ENCODE data around the gene GRID1.

Gene GRID1

GRCh38 chr10:86234541-86235270 is 131.9 kb downstream of the GRID1 start:
- H3K36me3 Mint-ChIP-seq = peaks cover 3% of the 10 kb centered on the region in 2 donors
- no peak overlapping the region for H3K4me3 Mint-ChIP-seq
- H3K27ac Mint-ChIP-seq = no peak overlapping the region
- ATAC-seq (replicated peaks) = no peak
- peaks cover 6 to 29% of the 10 kb centered on the region in 2 donors for H3K27me3 Mint-ChIP-seq
- DNase-seq = no peak
- H3K9me3 Mint-ChIP-seq = peaks cover 10 to 11% of the 10 kb centered on the region in 2 donors
- H3K4me1 Mint-ChIP-seq = no peaks in the 10 kb centered on the region

DNA sequence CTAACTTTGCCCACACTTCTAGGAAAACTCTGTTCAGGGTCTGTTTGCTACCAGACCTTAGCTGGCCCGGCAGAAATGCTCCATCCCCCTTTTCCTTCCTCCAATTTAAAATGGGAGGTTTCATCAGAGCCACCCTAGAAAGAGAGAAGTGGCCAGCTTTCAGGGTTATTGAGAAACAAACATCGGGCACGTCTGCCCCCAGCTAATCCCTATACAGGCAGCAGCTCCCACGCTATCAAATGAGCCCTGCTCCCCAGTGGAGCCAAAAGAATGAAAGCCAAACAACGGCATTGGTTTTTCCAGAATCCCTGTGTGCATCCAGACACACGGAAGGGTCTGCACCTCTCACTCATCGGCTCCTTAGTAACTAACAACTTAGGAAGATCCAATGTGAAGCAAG is 132.5 kb downstream of the GRID1 start:
- ATAC-seq (replicated peaks) (no peak), DNase-seq (no peak)
- H3K9me3 Mint-ChIP-seq = peaks cover 10 to 11% of the 10 kb centered on the region in 2 donors
- no peak overlapping the region for H3K4me3 Mint-ChIP-seq
- H3K4me1 Mint-ChIP-seq = no peaks in the 10 kb centered on the region
- peaks cover 3% of the 10 kb centered on the region in 2 donors for H3K36me3 Mint-ChIP-seq
- H3K27me3 Mint-ChIP-seq = peaks cover 6 to 29% of the 10 kb centered on the region in 2 donors
- H3K27ac Mint-ChIP-seq = no peak overlapping the region

- no peak for ATAC-seq (replicated peaks)
- no peak for DNase-seq
- no peak overlapping the region for H3K27ac Mint-ChIP-seq
- no peak overlapping the region for H3K4me3 Mint-ChIP-seq
- H3K4me1 Mint-ChIP-seq = no peaks in the 10 kb centered on the region
- peaks cover 10% of the 10 kb centered on the region in 2 donors for H3K9me3 Mint-ChIP-seq
- peaks cover 6 to 29% of the 10 kb centered on the region in 2 donors for H3K27me3 Mint-ChIP-seq
- H3K36me3 Mint-ChIP-seq = peaks cover 3% of the 10 kb centered on the region in 2 donors
Observed at GRCh38 chr10:86233131-86233530, 133.5 kb downstream of the GRID1 start.

- H3K36me3 Mint-ChIP-seq = peaks cover 3% of the 10 kb centered on the region in 2 donors
- H3K4me3 Mint-ChIP-seq = no peak overlapping the region
- H3K9me3 Mint-ChIP-seq = peaks cover 7 to 11% of the 10 kb centered on the region in 2 donors
- ATAC-seq (replicated peaks) = no peak
- no peaks in the 10 kb centered on the region for H3K4me1 Mint-ChIP-seq
- H3K27me3 Mint-ChIP-seq = peaks cover 6 to 29% of the 10 kb centered on the region in 2 donors
- DNase-seq = no peak
- no peak overlapping the region for H3K27ac Mint-ChIP-seq
Observed at GRCh38 chr10:86232644-86233043, 134.0 kb downstream of the GRID1 start.

DNA sequence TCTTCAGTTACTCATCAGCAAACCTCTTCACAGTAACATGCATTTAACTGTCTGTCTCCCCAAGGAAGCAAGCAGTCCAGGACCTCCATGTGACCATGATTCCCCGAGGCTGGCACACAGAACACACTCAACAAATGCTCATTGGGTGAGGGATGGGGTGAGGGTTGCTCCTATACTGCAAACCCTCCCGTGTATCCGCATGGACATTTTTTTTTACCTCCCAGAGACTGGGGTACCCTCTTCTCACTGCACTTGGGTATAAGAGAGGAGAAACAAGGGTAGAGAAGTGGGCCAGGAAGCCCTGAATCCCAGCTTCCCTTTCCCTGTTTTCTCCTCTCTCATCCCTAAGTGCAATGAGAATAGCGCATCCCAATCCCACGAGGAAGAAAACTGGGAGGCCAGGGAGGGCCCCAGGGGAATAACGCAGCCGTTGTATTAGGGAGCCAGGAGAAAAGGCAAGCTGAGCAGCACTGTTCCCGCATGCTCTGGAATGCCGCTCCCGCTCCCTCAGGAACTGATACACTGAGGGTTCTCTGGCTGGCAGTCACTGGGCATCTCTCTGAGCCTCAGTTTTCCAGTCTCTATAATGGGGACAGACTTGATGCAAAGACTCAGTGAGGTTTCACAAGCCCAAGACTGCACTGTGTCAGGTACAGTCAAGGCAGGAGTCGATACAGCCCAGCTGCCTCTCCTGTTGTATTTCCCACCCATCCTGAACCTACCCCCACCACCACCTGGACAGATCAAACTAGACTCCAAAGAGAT is 134.6 kb downstream of the GRID1 start:
- ATAC-seq (replicated peaks) (no peak), DNase-seq (no peak)
- Mint-ChIP-seq H3K4me1 (no peaks in the 10 kb centered on the region), H3K36me3 (peaks cover 0 to 3% of the 10 kb centered on the region in 2 donors), H3K4me3 (no peak overlapping the region), H3K9me3 (peaks cover 6 to 7% of the 10 kb centered on the region in 2 donors), H3K27me3 (peaks cover 7 to 26% of the 10 kb centered on the region in 2 donors), H3K27ac (no peak overlapping the region)

DNA sequence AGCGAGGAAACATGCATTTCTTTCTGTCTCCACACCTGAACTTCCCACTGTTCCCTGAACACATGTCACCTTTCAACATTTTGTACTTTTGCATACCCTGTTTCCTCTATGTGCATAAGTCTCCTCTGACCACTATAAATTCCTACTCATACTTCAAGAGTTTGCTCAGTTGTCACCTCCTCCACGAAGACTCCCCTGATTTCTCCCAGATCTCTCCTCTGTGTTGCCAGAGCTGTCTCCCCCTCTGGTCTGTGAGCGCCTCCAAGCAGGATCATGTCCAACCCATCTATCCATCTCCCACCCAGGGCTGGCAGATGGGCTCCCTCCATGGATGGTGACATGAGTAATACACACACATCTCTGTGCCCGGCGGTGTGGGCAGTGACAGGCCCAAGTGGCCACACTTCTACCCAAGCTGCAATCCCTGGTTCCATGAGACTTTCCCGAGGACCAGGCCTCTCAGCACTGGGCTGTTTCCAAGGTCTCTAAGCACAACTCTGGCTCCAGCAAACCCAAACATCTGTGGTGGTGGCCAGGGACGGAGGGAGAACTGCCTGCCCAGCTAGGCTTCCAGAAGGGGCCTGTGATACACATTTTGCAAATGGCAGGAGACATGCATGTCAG is 135.9 kb downstream of the GRID1 start:
- H3K4me3 Mint-ChIP-seq = no peak overlapping the region
- no peaks in the 10 kb centered on the region for H3K4me1 Mint-ChIP-seq
- H3K27ac Mint-ChIP-seq = no peak overlapping the region
- peaks cover 0 to 4% of the 10 kb centered on the region in 2 donors for H3K9me3 Mint-ChIP-seq
- no peak for DNase-seq
- peaks cover 10 to 19% of the 10 kb centered on the region in 2 donors for H3K27me3 Mint-ChIP-seq
- no peaks in the 10 kb centered on the region for H3K36me3 Mint-ChIP-seq
- no peak for ATAC-seq (replicated peaks)

GRCh38 chr10:86229811-86230556 is 136.6 kb downstream of the GRID1 start:
- Mint-ChIP-seq H3K9me3 (peaks cover 0 to 4% of the 10 kb centered on the region in 2 donors), H3K27ac (no peak overlapping the region), H3K4me1 (peaks cover 0 to 4% of the 10 kb centered on the region in 2 donors), H3K27me3 (peaks cover 10 to 12% of the 10 kb centered on the region in 2 donors), H3K4me3 (no peak overlapping the region), H3K36me3 (no peaks in the 10 kb centered on the region)
- ATAC-seq (replicated peaks) (no peak), DNase-seq (no peak)

GRCh38 chr10:86229376-86229775 is 137.2 kb downstream of the GRID1 start:
- Mint-ChIP-seq H3K27ac (no peak overlapping the region), H3K9me3 (peaks cover 0 to 4% of the 10 kb centered on the region in 2 donors), H3K4me1 (peaks cover 0 to 10% of the 10 kb centered on the region in 2 donors), H3K27me3 (peaks cover 6 to 14% of the 10 kb centered on the region in 2 donors), H3K4me3 (no peak overlapping the region), H3K36me3 (no peaks in the 10 kb centered on the region)
- DNase-seq = no peak
- no peak for ATAC-seq (replicated peaks)

DNA sequence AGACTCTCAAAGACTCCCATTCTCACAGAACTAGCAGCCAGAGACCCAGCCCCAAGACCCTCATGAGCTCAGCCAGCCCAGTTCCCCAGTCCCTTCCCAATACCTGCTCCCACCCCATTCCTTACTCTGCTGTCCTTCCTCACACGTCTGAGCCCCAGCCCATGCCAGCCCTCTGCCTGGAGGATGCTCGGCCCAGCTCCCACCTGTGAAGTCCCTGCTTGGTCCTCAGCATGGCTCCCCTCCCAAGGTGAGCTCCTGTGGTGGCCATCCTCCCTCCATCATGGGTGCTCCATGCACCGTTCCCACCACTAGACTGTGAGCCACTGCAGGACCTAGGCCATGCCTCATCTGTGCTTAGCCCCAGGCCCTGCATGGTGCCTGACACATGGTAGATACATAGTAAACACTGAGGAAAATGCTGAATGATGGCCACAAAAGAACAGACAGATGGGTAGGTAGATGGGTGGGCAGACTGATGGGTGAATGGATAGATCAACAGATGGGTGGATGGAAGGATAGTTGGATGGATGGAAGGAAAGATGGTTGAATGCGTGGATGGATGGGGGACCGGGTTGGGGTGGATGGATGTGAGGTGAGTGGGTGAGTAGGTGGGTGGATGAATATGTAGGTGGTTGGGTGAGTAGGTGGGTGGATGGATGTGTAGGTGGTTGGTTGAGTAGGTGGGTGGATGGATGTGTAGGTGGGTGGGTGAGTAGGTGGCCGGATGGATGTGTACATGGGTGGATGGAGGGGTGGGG is 138.9 kb downstream of the GRID1 start:
- ATAC-seq (replicated peaks) (no peak), DNase-seq (no peak)
- Mint-ChIP-seq H3K36me3 (no peaks in the 10 kb centered on the region), H3K4me1 (peaks cover 0 to 15% of the 10 kb centered on the region in 2 donors), H3K4me3 (no peak overlapping the region), H3K9me3 (peaks cover 0 to 4% of the 10 kb centered on the region in 2 donors), H3K27ac (no peak overlapping the region), H3K27me3 (peaks cover 0 to 8% of the 10 kb centered on the region in 2 donors)

DNA sequence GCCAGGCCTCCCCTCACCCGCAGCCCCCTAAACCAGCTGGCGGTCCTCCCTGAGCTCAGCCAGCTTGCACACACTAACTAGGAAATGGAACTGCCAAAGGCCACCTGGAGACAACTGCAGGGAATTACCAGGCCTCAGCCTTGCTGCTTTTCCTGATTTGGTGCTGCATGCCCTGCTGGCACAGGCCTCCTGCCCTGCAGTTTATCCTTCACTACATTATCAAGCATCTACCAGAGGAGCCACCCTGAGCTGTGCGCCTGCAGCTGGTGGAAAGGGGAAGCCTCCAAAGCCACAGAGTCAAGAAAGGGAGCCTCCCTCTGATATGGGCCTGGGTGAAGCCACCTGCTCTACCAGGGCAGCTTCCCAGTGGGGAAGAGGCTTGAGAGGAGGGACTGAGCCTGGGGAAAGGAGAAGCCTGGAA is 139.8 kb downstream of the GRID1 start:
- H3K4me1 Mint-ChIP-seq = peaks cover 0 to 15% of the 10 kb centered on the region in 2 donors
- no peak overlapping the region for H3K4me3 Mint-ChIP-seq
- H3K9me3 Mint-ChIP-seq = peaks cover 0 to 4% of the 10 kb centered on the region in 2 donors
- no peak overlapping the region for H3K27ac Mint-ChIP-seq
- peaks cover 0 to 8% of the 10 kb centered on the region in 2 donors for H3K27me3 Mint-ChIP-seq
- H3K36me3 Mint-ChIP-seq = no peaks in the 10 kb centered on the region
- DNase-seq (no peak), ATAC-seq (replicated peaks) (no peak)

GRCh38 chr10:86226016-86226415 is 140.6 kb downstream of the GRID1 start:
- Mint-ChIP-seq H3K4me3 (no peak overlapping the region), H3K36me3 (no peaks in the 10 kb centered on the region), H3K9me3 (peaks cover 0 to 4% of the 10 kb centered on the region in 2 donors), H3K27ac (no peak overlapping the region), H3K27me3 (peaks cover 6 to 12% of the 10 kb centered on the region in 2 donors), H3K4me1 (peaks cover 0 to 15% of the 10 kb centered on the region in 2 donors)
- no peak for ATAC-seq (replicated peaks)
- DNase-seq = no peak

- no peak for ATAC-seq (replicated peaks)
- H3K4me3 Mint-ChIP-seq = no peak overlapping the region
- H3K4me1 Mint-ChIP-seq = peaks cover 0 to 15% of the 10 kb centered on the region in 2 donors
- DNase-seq = no peak
- peaks cover 0 to 4% of the 10 kb centered on the region in 2 donors for H3K9me3 Mint-ChIP-seq
- H3K36me3 Mint-ChIP-seq = no peaks in the 10 kb centered on the region
- H3K27me3 Mint-ChIP-seq = peaks cover 6 to 12% of the 10 kb centered on the region in 2 donors
- H3K27ac Mint-ChIP-seq = no peak overlapping the region
Observed at GRCh38 chr10:86225103-86225782, 141.4 kb downstream of the GRID1 start.
